GM19397 (cell line): ENCODE results near the gene PPP2R1B.
"Not testable (repeated sequence)": the region's sequence is repeated elsewhere in the genome, so short reads cannot be mapped to it uniquely, and the experiment has no call there.

ENCODE experiments used
- ATAC-seq: cut with Tn5 transposase; IDR thresholded peaks from one replicate; pipeline ENCODE4 v1.9.1; 2021; ENCODE audit warnings: mild to moderate bottlenecking, moderate library complexity; ENCODE audit not compliant: unreplicated experiment

PPP2R1B gene

GRCh38 chr11:111729071-111729830, 36.9 kb downstream of the PPP2R1B start:
- ATAC-seq = no peak

- no peak for ATAC-seq
Observed at GRCh38 chr11:111727431-111727830, 38.8 kb downstream of the PPP2R1B start.

- ATAC-seq = no peak
Observed at GRCh38 chr11:111726301-111726713, 39.9 kb downstream of the PPP2R1B start.

GRCh38 chr11:111725621-111726020, 40.6 kb downstream of the PPP2R1B start:
- no peak for ATAC-seq

- no peak for ATAC-seq
Observed at GRCh38 chr11:111724615-111725129, 41.5 kb downstream of the PPP2R1B start.

GRCh38 chr11:111723595-111723994, 42.6 kb downstream of the PPP2R1B start:
- ATAC-seq = no peak

- ATAC-seq = no peak
Observed at GRCh38 chr11:111722501-111722900, 43.7 kb downstream of the PPP2R1B start.

- ATAC-seq = no peak
Observed at GRCh38 chr11:111720801-111721494, 45.2 kb downstream of the PPP2R1B start.

GRCh38 chr11:111719379-111719778, 46.8 kb downstream of the PPP2R1B start:
- ATAC-seq = no peak

- no peak for ATAC-seq
Observed at GRCh38 chr11:111718859-111719258, 47.3 kb downstream of the PPP2R1B start.

- ATAC-seq = no peak
Observed at GRCh38 chr11:111718436-111718835, 47.8 kb downstream of the PPP2R1B start.

- ATAC-seq = not testable (repeated sequence)
Observed at GRCh38 chr11:111717660-111718059, 48.5 kb downstream of the PPP2R1B start.

GRCh38 chr11:111715142-111715816, 50.9 kb downstream of the PPP2R1B start:
- ATAC-seq = no peak

GRCh38 chr11:111714522-111714921, 51.7 kb downstream of the PPP2R1B start:
- no peak for ATAC-seq

- ATAC-seq = no peak
Observed at GRCh38 chr11:111707691-111708067, 58.5 kb downstream of the PPP2R1B start.

- ATAC-seq = no peak
Observed at GRCh38 chr11:111707039-111707690, 59.0 kb downstream of the PPP2R1B start.

- ATAC-seq = no peak
Observed at GRCh38 chr11:111703576-111703975, 62.6 kb downstream of the PPP2R1B start.

GRCh38 chr11:111702623-111703022, 63.6 kb downstream of the PPP2R1B start:
- ATAC-seq = no peak

GRCh38 chr11:111700162-111700561, 66.0 kb downstream of the PPP2R1B start:
- ATAC-seq = no peak

GRCh38 chr11:111699579-111700156, 66.5 kb downstream of the PPP2R1B start:
- ATAC-seq = no peak
